Dedifferentiated amniotic fluid mesenchymal stem cell (primary cell): ENCODE measurements around the gene KATNAL1.

ENCODE experiments used
- DNase-seq: peaks from one replicate; pipeline ENCODE4 v3.0.0-alpha.2; 2016; ENCODE audit errors: extremely low spot score

Gene KATNAL1

GRCh38 chr13:30332456-30333143 lies 25.2 kb upstream of the KATNAL1 start:
- no peak for DNase-seq

GRCh38 chr13:30331331-30331771 lies 24.0 kb upstream of the KATNAL1 start:
- no peak for DNase-seq

- DNase-seq, result no peak
Measured at GRCh38 chr13:30329009-30329585, 21.7 kb upstream of the KATNAL1 start.

- DNase-seq, result no peak
Measured at GRCh38 chr13:30325668-30326067, 18.3 kb upstream of the KATNAL1 start.

- no peak for DNase-seq
Measured at GRCh38 chr13:30323524-30323923, 16.2 kb upstream of the KATNAL1 start.

GRCh38 chr13:30322428-30322827 lies 15.1 kb upstream of the KATNAL1 start:
- DNase-seq, result no peak

GRCh38 chr13:30321256-30321655 lies 13.9 kb upstream of the KATNAL1 start:
- no peak for DNase-seq

GRCh38 chr13:30319655-30320054 lies 12.3 kb upstream of the KATNAL1 start:
- DNase-seq, result no peak

GRCh38 chr13:30319130-30319529 lies 11.8 kb upstream of the KATNAL1 start:
- no peak for DNase-seq

- DNase-seq, result no peak
Measured at GRCh38 chr13:30318026-30318425, 10.7 kb upstream of the KATNAL1 start.

GRCh38 chr13:30314562-30314961 lies 7.2 kb upstream of the KATNAL1 start:
- DNase-seq, result no peak

- no peak for DNase-seq
Measured at GRCh38 chr13:30314069-30314468, 6.7 kb upstream of the KATNAL1 start.

- DNase-seq, result no peak
Measured at GRCh38 chr13:30313311-30313710, 6.0 kb upstream of the KATNAL1 start.

- DNase-seq, result no peak
Measured at GRCh38 chr13:30312904-30313303, 5.6 kb upstream of the KATNAL1 start.

GRCh38 chr13:30308548-30308947 lies 1.2 kb upstream of the KATNAL1 start:
- DNase-seq, result no peak

GRCh38 chr13:30307971-30308290 lies 580 bp upstream of the KATNAL1 start:
- DNase-seq, result no peak

GRCh38 chr13:30306762-30307193 lies 573 bp downstream of the KATNAL1 start:
- peak; percentile 92 for DNase-seq

- no peak for DNase-seq
Measured at GRCh38 chr13:30305456-30305970, 1.8 kb downstream of the KATNAL1 start.

- DNase-seq, result no peak
Measured at GRCh38 chr13:30303269-30303668, 4.1 kb downstream of the KATNAL1 start.

- DNase-seq, result no peak
Measured at GRCh38 chr13:30301827-30302226, 5.5 kb downstream of the KATNAL1 start.

GRCh38 chr13:30300596-30300995 lies 6.8 kb downstream of the KATNAL1 start:
- no peak for DNase-seq

GRCh38 chr13:30299786-30300185 lies 7.6 kb downstream of the KATNAL1 start:
- DNase-seq, result no peak

GRCh38 chr13:30295116-30295515 lies 12.2 kb downstream of the KATNAL1 start:
- no peak for DNase-seq

GRCh38 chr13:30294004-30294403 lies 13.3 kb downstream of the KATNAL1 start:
- no peak for DNase-seq
